ENCODE data around the gene CHST13. TPM values are rescaled to one million over a fixed set of nuclear protein-coding genes. Genes with fewer than 3 reads are reported as not detected.

The CHST13 gene
- total RNA-seq, 1 donor from 2014 or later: not detected

DNA sequence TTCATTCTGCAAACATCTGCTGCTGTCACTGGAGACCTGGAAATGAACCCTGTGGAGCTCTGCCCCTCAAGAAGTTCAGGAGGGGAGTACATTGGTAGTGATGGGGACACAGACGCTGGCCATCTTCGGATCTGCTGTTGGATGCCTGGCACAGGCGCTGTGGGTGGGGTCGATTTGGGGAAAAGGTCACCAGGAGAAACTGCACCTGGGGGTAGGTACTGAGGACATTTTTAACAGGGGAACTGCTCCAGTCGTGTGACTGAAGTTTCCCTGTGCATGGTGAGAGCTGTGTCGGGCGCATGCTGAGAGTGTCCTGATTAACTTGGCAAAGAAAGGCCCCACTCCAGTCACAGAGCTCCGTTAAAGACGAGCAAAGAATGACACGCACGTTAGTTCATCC lies 9.8 kb upstream of the CHST13 start:
- no peak overlapping the region for H3K27ac Mint-ChIP-seq (ENCODE audit: unreplicated experiment)
- TF ChIP-seq, protein P1, sequence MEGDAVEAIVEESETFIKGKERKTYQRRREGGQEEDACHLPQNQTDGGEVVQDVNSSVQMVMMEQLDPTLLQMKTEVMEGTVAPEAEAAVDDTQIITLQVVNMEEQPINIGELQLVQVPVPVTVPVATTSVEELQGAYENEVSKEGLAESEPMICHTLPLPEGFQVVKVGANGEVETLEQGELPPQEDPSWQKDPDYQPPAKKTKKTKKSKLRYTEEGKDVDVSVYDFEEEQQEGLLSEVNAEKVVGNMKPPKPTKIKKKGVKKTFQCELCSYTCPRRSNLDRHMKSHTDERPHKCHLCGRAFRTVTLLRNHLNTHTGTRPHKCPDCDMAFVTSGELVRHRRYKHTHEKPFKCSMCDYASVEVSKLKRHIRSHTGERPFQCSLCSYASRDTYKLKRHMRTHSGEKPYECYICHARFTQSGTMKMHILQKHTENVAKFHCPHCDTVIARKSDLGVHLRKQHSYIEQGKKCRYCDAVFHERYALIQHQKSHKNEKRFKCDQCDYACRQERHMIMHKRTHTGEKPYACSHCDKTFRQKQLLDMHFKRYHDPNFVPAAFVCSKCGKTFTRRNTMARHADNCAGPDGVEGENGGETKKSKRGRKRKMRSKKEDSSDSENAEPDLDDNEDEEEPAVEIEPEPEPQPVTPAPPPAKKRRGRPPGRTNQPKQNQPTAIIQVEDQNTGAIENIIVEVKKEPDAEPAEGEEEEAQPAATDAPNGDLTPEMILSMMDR (IDR thresholded peaks at IDR 0.05): no peak
- no peak overlapping the region for H3K4me3 Mint-ChIP-seq (ENCODE audit: unreplicated experiment)
- H3K9me3 Mint-ChIP-seq (ENCODE audit: low read depth): no peaks in the 10 kb centered on the region
- peaks cover 8% of the 10 kb centered on the region for H3K27me3 Mint-ChIP-seq (ENCODE audit: low read depth)
- H3K36me3 Mint-ChIP-seq (ENCODE audit: low read depth): no peaks in the 10 kb centered on the region
- H3K4me1 Mint-ChIP-seq (ENCODE audit: low read depth): no peaks in the 10 kb centered on the region
- peak; percentile 54 for DNase-seq (ENCODE audit: low spot score)

DNA sequence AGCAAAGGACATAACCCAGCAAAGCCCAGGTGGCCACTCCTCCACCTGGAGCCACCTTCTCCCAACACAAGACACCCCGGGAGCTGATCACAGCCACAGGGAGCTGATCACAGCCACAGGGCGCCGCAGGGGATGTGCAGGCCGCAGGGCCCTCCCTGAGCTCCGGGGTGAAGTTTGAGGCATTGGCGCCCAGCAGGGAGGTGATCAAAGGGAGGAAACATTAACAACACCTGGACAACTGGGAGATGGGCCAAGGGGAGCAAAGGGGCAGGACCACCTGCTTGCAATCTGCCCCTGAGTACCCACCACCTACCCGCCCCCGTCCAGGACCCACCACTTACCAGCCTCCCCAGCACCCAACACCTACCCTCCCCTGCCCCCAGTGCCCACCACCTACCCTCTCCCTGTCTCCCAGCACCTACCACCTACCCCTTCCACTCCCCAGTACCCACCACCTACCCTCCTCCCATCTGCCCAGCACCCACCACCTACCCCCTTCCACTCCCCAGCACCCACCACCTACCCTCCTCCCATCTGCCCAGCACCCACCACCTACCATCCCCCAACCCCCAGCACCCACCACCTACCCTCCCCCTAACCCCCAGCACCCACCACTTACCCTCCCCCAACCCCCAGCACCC lies 8.8 kb upstream of the CHST13 start:
- TF ChIP-seq, protein P1 (IDR thresholded peaks at IDR 0.05): no peak
- Mint-ChIP-seq H3K27me3 (ENCODE audit: low read depth) (peaks cover 13% of the 10 kb centered on the region), H3K4me3 (ENCODE audit: unreplicated experiment) (no peak overlapping the region), H3K4me1 (ENCODE audit: low read depth) (no peaks in the 10 kb centered on the region), H3K27ac (ENCODE audit: unreplicated experiment) (no peak overlapping the region), H3K9me3 (ENCODE audit: low read depth) (no peaks in the 10 kb centered on the region), H3K36me3 (ENCODE audit: low read depth) (no peaks in the 10 kb centered on the region)
- peak; percentile 87 for DNase-seq (ENCODE audit: low spot score)

DNA sequence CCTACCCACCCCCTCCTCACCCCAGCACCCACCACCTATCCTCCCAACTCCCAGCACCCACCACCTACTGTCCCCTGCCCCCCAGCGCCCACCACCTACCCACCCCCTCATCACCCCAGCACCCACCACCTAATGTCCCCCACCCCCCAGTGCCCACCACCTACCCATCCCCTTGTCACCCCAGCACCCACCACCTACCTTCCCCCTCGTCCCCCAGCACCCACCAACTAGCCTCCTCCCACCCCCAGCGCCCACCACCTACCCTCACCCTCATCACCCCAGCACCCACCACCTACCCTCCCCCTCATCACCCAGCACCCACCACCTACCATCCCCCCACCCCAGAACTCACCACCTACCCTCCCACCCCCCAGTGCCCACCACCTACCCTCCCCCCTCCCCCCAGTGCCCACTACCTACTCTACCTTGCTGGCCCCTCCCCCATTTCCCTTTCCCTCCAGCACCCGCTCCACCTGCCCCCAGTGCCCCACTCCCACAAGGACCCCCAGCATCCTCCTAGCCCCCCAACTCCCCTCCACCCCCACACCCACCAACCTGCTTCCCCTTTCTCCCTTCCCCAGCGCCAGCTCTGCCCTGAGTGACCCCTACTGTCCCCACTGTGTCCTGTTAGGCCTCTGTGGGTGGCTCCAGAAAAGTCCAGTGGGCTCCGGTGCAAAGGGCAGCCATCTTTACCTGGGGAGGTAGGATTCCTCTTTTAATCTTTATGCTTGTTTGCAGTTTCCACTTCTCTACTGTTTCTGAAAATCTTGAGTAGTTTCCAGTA lies 7.6 kb upstream of the CHST13 start:
- Mint-ChIP-seq H3K36me3 (ENCODE audit: low read depth) (no peaks in the 10 kb centered on the region), H3K4me3 (ENCODE audit: unreplicated experiment) (no peak overlapping the region), H3K4me1 (ENCODE audit: low read depth) (peaks cover 3% of the 10 kb centered on the region), H3K9me3 (ENCODE audit: low read depth) (no peaks in the 10 kb centered on the region), H3K27me3 (ENCODE audit: low read depth) (peaks cover 15% of the 10 kb centered on the region), H3K27ac (ENCODE audit: unreplicated experiment) (no peak overlapping the region)
- DNase-seq (ENCODE audit: low spot score): peak; percentile 48
- TF ChIP-seq, protein P1 (IDR thresholded peaks at IDR 0.05): no peak

- Mint-ChIP-seq H3K27me3 (ENCODE audit: low read depth) (peaks cover 15% of the 10 kb centered on the region), H3K9me3 (ENCODE audit: low read depth) (no peaks in the 10 kb centered on the region), H3K36me3 (ENCODE audit: low read depth) (no peaks in the 10 kb centered on the region), H3K4me1 (ENCODE audit: low read depth) (peaks cover 3% of the 10 kb centered on the region), H3K4me3 (ENCODE audit: unreplicated experiment) (no peak overlapping the region), H3K27ac (ENCODE audit: unreplicated experiment) (no peak overlapping the region)
- TF ChIP-seq, protein P1 (IDR thresholded peaks at IDR 0.05): no peak
- DNase-seq (ENCODE audit: low spot score): no peak
Measured at GRCh38 chr3:126516936-126517290, 7.0 kb upstream of the CHST13 start.

DNA sequence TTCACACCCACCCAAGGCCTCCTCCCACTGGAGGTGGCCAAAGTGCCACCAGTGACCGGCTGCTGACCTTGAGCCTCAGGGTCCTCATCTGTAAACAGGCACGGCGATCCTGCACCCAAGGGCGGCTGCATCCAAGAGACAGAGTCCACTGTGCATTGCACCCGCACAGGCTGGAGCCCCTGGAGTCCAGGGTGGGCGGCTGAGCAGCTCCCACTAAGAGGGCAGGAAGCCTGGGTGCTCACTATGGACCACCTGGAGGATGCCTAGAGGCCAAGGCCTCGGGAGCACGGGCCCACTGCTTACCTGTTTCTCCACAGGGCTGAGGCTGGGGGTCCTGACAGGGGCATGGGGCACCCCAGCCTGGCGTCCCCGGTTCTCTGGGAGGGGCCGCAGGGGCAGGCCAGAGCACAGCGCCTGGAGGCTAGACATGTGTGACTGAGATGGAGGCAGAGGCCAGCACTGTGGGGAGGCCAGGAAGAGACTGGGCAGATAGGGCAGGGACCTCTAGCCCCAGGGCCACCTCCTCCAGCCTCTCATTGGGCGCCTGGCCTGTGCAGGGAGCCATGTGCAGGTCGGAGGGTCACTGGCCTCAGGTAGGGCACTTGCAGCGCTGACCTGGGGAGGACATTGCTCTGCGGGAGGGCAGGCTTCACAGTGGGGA lies 6.5 kb upstream of the CHST13 start, which contains the start of gene UROC1:
Gene UROC1 (minus strand): TSS at position 483 of the 661 bp plus-strand sequence. CDS start 54 bp downstream, at position 429.
- H3K36me3 Mint-ChIP-seq (ENCODE audit: low read depth): no peaks in the 10 kb centered on the region
- TF ChIP-seq, protein P1 (IDR thresholded peaks at IDR 0.05): no peak
- H3K27me3 Mint-ChIP-seq (ENCODE audit: low read depth): peaks cover 17% of the 10 kb centered on the region
- peak; percentile 86 for DNase-seq (ENCODE audit: low spot score)
- no peak within 1 kb of the TSS for H3K4me3 Mint-ChIP-seq (ENCODE audit: unreplicated experiment)
- no peak within 1 kb of the TSS for H3K27ac Mint-ChIP-seq (ENCODE audit: unreplicated experiment)
- H3K4me1 Mint-ChIP-seq (ENCODE audit: low read depth): peaks cover 3% of the 10 kb centered on the region
- no peaks in the 10 kb centered on the region for H3K9me3 Mint-ChIP-seq (ENCODE audit: low read depth)

Measured in chondrocyte (in vitro differentiated cells).